ENCODE data around the gene SLCO2B1.

- TF ChIP-seq CTCF (conservative IDR thresholded peaks at IDR 0.05; ENCODE audit: low read depth, low read length), result peak; percentile 60
- TF ChIP-seq EZH2 (IDR thresholded peaks at IDR 0.05; ENCODE audit: borderline replicate concordance, low read depth, low read length, poor library complexity, severe bottlenecking), result no peak
These were observed 63.5 kb downstream of the SLCO2B1 start for GRCh38 chr11:75214411-75214821.

All from A673 (cell line).